Suprapubic skin (tissue), 4 donors: ENCODE data around the gene FPGS.
A peak's percentile ranks its signal among the peaks of the same experiment; 100 is the strongest.

Experiments
- CTCF ChIP-seq, 2 donors: fragments of 200-600 bp in 1 of 2; fragments of 450-650 bp in 1 of 2; sonication (generic) in 1 of 2; IDR thresholded peaks; one replicate each; pipeline ENCODE4 v1.5.1; 2016 to 2019; ENCODE audit warnings: antibody characterized with exemption in 2 of 2, mild to moderate bottlenecking in 1 of 2, moderate library complexity in 1 of 2
- POLR2A ChIP-seq, 2 donors: fragments of 450-650 bp; IDR thresholded peaks; one replicate each; pipeline ENCODE4 v1.6.1; 2017; ENCODE audit warnings: antibody characterized with exemption in 2 of 2, mild to moderate bottlenecking in 2 of 2, moderate library complexity in 2 of 2
- POLR2AphosphoS5 ChIP-seq, 3 donors: sonication (generic); formaldehyde crosslinking; IDR thresholded peaks; one replicate each; pipeline ENCODE4 v1.6.1; 2017; ENCODE audit warnings: antibody characterized with exemption in 3 of 3

GRCh38 chr9:127801955-127802575 is 617 bp upstream of the FPGS start:
- TF ChIP-seq POLR2A (IDR thresholded peaks at IDR 0.05) (peak in 1 of 2 donors; percentile 13), CTCF (IDR thresholded peaks at IDR 0.05) (no peak), POLR2AphosphoS5 (IDR thresholded peaks at IDR 0.05) (no peak)
